Pancreas (tissue), 10 donors: ENCODE results near the gene EDN1. TPM values are rescaled to one million over a fixed set of nuclear protein-coding genes. Genes with fewer than 3 reads are reported as not detected.

Experiments
- ATAC-seq, 4 donors: fragments of 200-7000 bp; cut with Tn5 transposase; one replicate each; pipeline versions ENCODE4 v1.8.0 to v1.9.1; 2020; ENCODE audit warnings: mild to moderate bottlenecking in 4 of 4, moderate library complexity in 4 of 4
- DNase-seq, 6 donors: peaks; one replicate each; pipeline ENCODE4 v3.0.0-alpha.2; 2020
- FAIRE-seq: peaks from 2 replicates; lab custom pipeline; 2012; peaks lifted over from hg19 to GRCh38; lab: Jason Lieb, UNC
- H3K27ac ChIP-seq, 4 donors: fragments of 200-600 bp; sonication (generic); 1 replicate in 3 of 4; 2 replicates in 1 of 4; pipeline versions ENCODE4 v1.5.0 to v1.8.0; 2020
- H3K27me3 ChIP-seq, 4 donors: fragments of 200-600 bp; one replicate each; pipeline ENCODE4 v1.8.0; 2021
- H3K36me3 ChIP-seq, 3 donors: fragments of 200-600 bp; sonication (generic) in 1 of 3; one replicate each; pipeline versions ENCODE4 v1.5.0 to v1.8.0; 2020 to 2021
- H3K4me1 ChIP-seq, 3 donors: fragments of 200-600 bp; one replicate each; pipeline ENCODE4 v1.8.0; 2021
- H3K4me3 ChIP-seq, 4 donors: fragments of 200-600 bp; sonication (generic) in 2 of 4; one replicate each; pipeline versions ENCODE4 v1.5.0 to v1.8.0; 2020 to 2021
- H3K9me3 ChIP-seq, 4 donors: fragments of 200-600 bp; one replicate each; pipeline ENCODE4 v1.8.0; 2021
- WGBS, 2 donors: extraction: QIAGEN DNeasy Blood & Tissue Kit; methylation state at CpG; one replicate each; pipeline ENCODE4 v1.1.7; 2013; 5-methylcytosine and 5-hydroxymethylcytosine counted together
- intact Hi-C, 3 donors: fragments of 100-400 bp; cut with DNase I; formaldehyde crosslinking; loops; one replicate each; pipeline versions ENCODE4 v1.11.1 to v1.14.2; 2022
- polyA plus RNA-seq, 2 donors: library from polyadenylated mRNA; stranded (reverse); fragments of 200-250 nt; gene quantifications; one replicate each; pipeline ENCODE4 v1.2.3, GENCODE V29; 2013
- total RNA-seq, 6 donors: library from RNA; stranded (reverse); fragmentation: NEBNext Ultra II Directional in 4 of 6; extraction: Animal tissue kit (Norgen Biotek cat#: 25700) in 4 of 6; gene quantifications; one replicate each; pipeline versions ENCODE4 v1.2.1 to v1.2.4, GENCODE V29; 2021 to 2023
- TF ChIP-seq, protein P1 (sequence below), 4 donors: fragments of 200-600 bp; sonication (generic) in 3 of 4; IDR thresholded peaks; one replicate each; pipeline versions ENCODE4 v1.5.0 to v1.8.0; 2021; ENCODE audit warnings: antibody characterized with exemption in 4 of 4
- donor health status: healthy with polysubstance abuse.
- donor health status: DM: no; HTN: no; CAD: no; lungs with moderate emphysema.
- donor health status: DM: no; HTN: no; CAD: no.
- donor health status: control.
- donor health status: control.
- donor health status: Bipolar disorder and iron deficiency.
- donor health status: DM: yes; HTN: yes; CAD: no.
- donor health status: DM: no; HTN: no; CAD: no.
- donor health status: DM: no; HTN: no; CAD: no.
- donor health status: DM: yes; HTN: yes; CAD: no.

The EDN1 gene
- total and polyA plus RNA-seq, 8 donors = 2.4 to 16.0 (median 5.0) TPM

GRCh38 chr6:12275107-12275506, 15.1 kb upstream of the EDN1 start:
- Histone ChIP-seq H3K4me3 (no peak overlapping the region), H3K36me3 (no peaks in the 10 kb centered on the region), H3K4me1 (no peaks in the 10 kb centered on the region), H3K27me3 (no peaks in the 10 kb centered on the region), H3K27ac (no peak overlapping the region), H3K9me3 (no peaks in the 10 kb centered on the region)
- no peak for ATAC-seq
- intact Hi-C loops = no loop called here
- TF ChIP-seq, protein P1, sequence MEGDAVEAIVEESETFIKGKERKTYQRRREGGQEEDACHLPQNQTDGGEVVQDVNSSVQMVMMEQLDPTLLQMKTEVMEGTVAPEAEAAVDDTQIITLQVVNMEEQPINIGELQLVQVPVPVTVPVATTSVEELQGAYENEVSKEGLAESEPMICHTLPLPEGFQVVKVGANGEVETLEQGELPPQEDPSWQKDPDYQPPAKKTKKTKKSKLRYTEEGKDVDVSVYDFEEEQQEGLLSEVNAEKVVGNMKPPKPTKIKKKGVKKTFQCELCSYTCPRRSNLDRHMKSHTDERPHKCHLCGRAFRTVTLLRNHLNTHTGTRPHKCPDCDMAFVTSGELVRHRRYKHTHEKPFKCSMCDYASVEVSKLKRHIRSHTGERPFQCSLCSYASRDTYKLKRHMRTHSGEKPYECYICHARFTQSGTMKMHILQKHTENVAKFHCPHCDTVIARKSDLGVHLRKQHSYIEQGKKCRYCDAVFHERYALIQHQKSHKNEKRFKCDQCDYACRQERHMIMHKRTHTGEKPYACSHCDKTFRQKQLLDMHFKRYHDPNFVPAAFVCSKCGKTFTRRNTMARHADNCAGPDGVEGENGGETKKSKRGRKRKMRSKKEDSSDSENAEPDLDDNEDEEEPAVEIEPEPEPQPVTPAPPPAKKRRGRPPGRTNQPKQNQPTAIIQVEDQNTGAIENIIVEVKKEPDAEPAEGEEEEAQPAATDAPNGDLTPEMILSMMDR (IDR thresholded peaks at IDR 0.05) = no peak
- WGBS, 2 donors = 82 to 93% methylated on average over 2 of the region's 2 CpGs
- FAIRE-seq = no peak
- DNase-seq = no peak

GRCh38 chr6:12276930-12277315, 13.2 kb upstream of the EDN1 start:
- no peak for ATAC-seq

GRCh38 chr6:12277386-12277785, 12.8 kb upstream of the EDN1 start:
- ATAC-seq (no peak), FAIRE-seq (no peak), DNase-seq (no peak)
- H3K27me3 ChIP-seq = no peaks in the 10 kb centered on the region
- H3K27ac ChIP-seq = no peak overlapping the region
- TF ChIP-seq, protein P1 (IDR thresholded peaks at IDR 0.05) = no peak
- intact Hi-C loops = no loop called here
- H3K4me1 ChIP-seq = peaks cover 1 to 5% (median 2%) of the 10 kb centered on the region in 3 donors
- 94% methylated on average over 9 of the region's 9 CpGs for WGBS, 2 donors
- no peak overlapping the region for H3K4me3 ChIP-seq
- H3K9me3 ChIP-seq = no peaks in the 10 kb centered on the region
- no peaks in the 10 kb centered on the region for H3K36me3 ChIP-seq

More at GRCh38 chr6:12276930-12277315, 13.2 kb upstream of the EDN1 start:
- intact Hi-C loops = no loop called here
- no peak for FAIRE-seq
- H3K27ac ChIP-seq = no peak overlapping the region
- no peaks in the 10 kb centered on the region for H3K27me3 ChIP-seq
- H3K4me1 ChIP-seq = peaks cover 0 to under 1% (median 0%) of the 10 kb centered on the region in 3 donors
- no peaks in the 10 kb centered on the region for H3K36me3 ChIP-seq
- TF ChIP-seq, protein P1 (IDR thresholded peaks at IDR 0.05) = no peak
- 91 to 96% methylated on average over 1 of the region's 1 CpG for WGBS, 2 donors
- H3K4me3 ChIP-seq = no peak overlapping the region
- DNase-seq = no peak
- H3K9me3 ChIP-seq = no peaks in the 10 kb centered on the region

DNA sequence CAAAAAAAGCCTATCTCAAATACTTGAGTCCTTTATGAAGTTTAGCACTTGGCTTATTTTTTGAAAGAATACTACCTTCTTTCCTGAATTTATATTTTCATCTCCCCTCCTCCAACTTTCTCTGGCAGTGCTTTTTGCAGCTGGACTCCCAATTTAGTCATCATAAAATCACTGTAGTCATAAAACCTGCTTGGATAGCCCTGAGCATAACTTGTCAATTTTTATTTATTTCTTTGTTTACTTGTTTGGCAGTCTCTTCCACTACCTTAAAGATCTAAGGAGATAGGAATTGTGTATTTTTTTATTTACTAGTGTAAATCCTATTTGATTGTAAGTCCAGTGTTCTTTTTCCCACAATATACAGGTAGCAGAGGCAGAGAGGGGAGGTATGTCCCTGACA, 11.2 kb upstream of the EDN1 start:
- ATAC-seq = no peak

More for the DNA sequence above, 11.2 kb upstream of the EDN1 start:
- H3K27ac ChIP-seq = no peak overlapping the region
- H3K4me3 ChIP-seq = no peak overlapping the region
- no peaks in the 10 kb centered on the region for H3K9me3 ChIP-seq
- H3K36me3 ChIP-seq = no peaks in the 10 kb centered on the region
- FAIRE-seq (no peak), DNase-seq (no peak)
- TF ChIP-seq, protein P1 (IDR thresholded peaks at IDR 0.05) = no peak
- intact Hi-C loops = no loop called here
- H3K4me1 ChIP-seq = peaks cover 5 to 8% (median 7%) of the 10 kb centered on the region in 3 donors
- H3K27me3 ChIP-seq = no peaks in the 10 kb centered on the region
